ENCODE results near the gene PODN. TPM values are rescaled to one million over a fixed set of nuclear protein-coding genes. Genes with fewer than 3 reads are reported as not detected.

PODN gene
- total RNA-seq, 1 donor from 2014 or later, result not detected

GRCh38 chr1:53074313-53075154, 12.5 kb downstream of the PODN start:
- H3K27me3 Mint-ChIP-seq, result peaks cover 5% of the 10 kb centered on the region
- no peaks in the 10 kb centered on the region for H3K36me3 Mint-ChIP-seq (ENCODE audit: low read depth)
- ATAC-seq (ENCODE audit: low read depth) (no peak), DNase-seq (peak; percentile 3)
- CTCF ChIA-PET, result no interaction called here
- no peak overlapping the region for H3K4me3 Mint-ChIP-seq
- intact Hi-C loops (cut with micrococcal nuclease), result no loop called here
- TF ChIP-seq CTCF (IDR thresholded peaks at IDR 0.05), result no peak
- H3K9me3 Mint-ChIP-seq, result no peaks in the 10 kb centered on the region
- POLR2A ChIA-PET, result no interaction called here
- no peaks in the 10 kb centered on the region for H3K4me1 Mint-ChIP-seq
- H3K27ac Mint-ChIP-seq, result no peak overlapping the region

- DNase-seq (peak; percentile 2), ATAC-seq (ENCODE audit: low read depth) (no peak)
- no peaks in the 10 kb centered on the region for H3K36me3 Mint-ChIP-seq (ENCODE audit: low read depth)
- no peak overlapping the region for H3K27ac Mint-ChIP-seq
- H3K9me3 Mint-ChIP-seq, result no peaks in the 10 kb centered on the region
- no peaks in the 10 kb centered on the region for H3K4me1 Mint-ChIP-seq
- peaks cover 5% of the 10 kb centered on the region for H3K27me3 Mint-ChIP-seq
- H3K4me3 Mint-ChIP-seq, result no peak overlapping the region
- intact Hi-C loops (cut with micrococcal nuclease), result no loop called here
- CTCF ChIA-PET, result no interaction called here
- POLR2A ChIA-PET, result no interaction called here
- no peak for TF ChIP-seq CTCF (IDR thresholded peaks at IDR 0.05)
These were observed 13.2 kb downstream of the PODN start for GRCh38 chr1:53075206-53075605.

- no peak overlapping the region for H3K27ac Mint-ChIP-seq
- POLR2A ChIA-PET, result no interaction called here
- intact Hi-C loops (cut with micrococcal nuclease), result no loop called here
These were observed 13.7 kb downstream of the PODN start for GRCh38 chr1:53075761-53076163.

GRCh38 chr1:53076165-53076564, 14.2 kb downstream of the PODN start:
- Mint-ChIP-seq H3K4me3 (no peak overlapping the region), H3K27me3 (peaks cover 5% of the 10 kb centered on the region), H3K27ac (no peak overlapping the region), H3K36me3 (ENCODE audit: low read depth) (no peaks in the 10 kb centered on the region), H3K4me1 (no peaks in the 10 kb centered on the region), H3K9me3 (no peaks in the 10 kb centered on the region)
- CTCF ChIA-PET, result no interaction called here
- DNase-seq (no peak), ATAC-seq (ENCODE audit: low read depth) (no peak)
- POLR2A ChIA-PET, result no interaction called here
- no peak for TF ChIP-seq CTCF (IDR thresholded peaks at IDR 0.05)
- intact Hi-C loops (cut with micrococcal nuclease), result no loop called here

More at GRCh38 chr1:53075761-53076163, 13.7 kb downstream of the PODN start:
- Mint-ChIP-seq H3K4me3 (no peak overlapping the region), H3K27me3 (peaks cover 5% of the 10 kb centered on the region), H3K36me3 (ENCODE audit: low read depth) (no peaks in the 10 kb centered on the region), H3K4me1 (no peaks in the 10 kb centered on the region), H3K9me3 (no peaks in the 10 kb centered on the region)
- DNase-seq (no peak), ATAC-seq (ENCODE audit: low read depth) (no peak)
- no peak for TF ChIP-seq CTCF (IDR thresholded peaks at IDR 0.05)
- CTCF ChIA-PET, result no interaction called here

- Mint-ChIP-seq H3K9me3 (no peaks in the 10 kb centered on the region), H3K27ac (no peak overlapping the region), H3K36me3 (ENCODE audit: low read depth) (no peaks in the 10 kb centered on the region), H3K27me3 (peaks cover 5% of the 10 kb centered on the region), H3K4me1 (no peaks in the 10 kb centered on the region), H3K4me3 (no peak overlapping the region)
- no peak for TF ChIP-seq CTCF (IDR thresholded peaks at IDR 0.05)
- ChIA-PET CTCF (no interaction called here), POLR2A (no interaction called here)
- DNase-seq (no peak), ATAC-seq (ENCODE audit: low read depth) (no peak)
- intact Hi-C loops (cut with micrococcal nuclease), result no loop called here
These were observed 14.9 kb downstream of the PODN start for GRCh38 chr1:53076721-53077598.

Data from activated B cell treated with CpG ODN at 0.5 μM for 24 hours (primary cell).